ENCODE measurements around the gene PLS3. TPM values are rescaled to one million over a fixed set of nuclear protein-coding genes. Genes with fewer than 3 reads are reported as not detected.
A peak's percentile ranks its signal among the peaks of the same experiment; 100 is the strongest.

Gene PLS3
- total and polyA plus RNA-seq, 2 of the 4 experiments (the other 2 are of a cell fraction), result 158 to 252 TPM

- WGBS, 2 experiments (ENCODE audit: extremely low coverage in 2 of 2, insufficient read length in 1 of 2), result no CpG with 5 or more reads among the region's 1 CpG
- no peak overlapping the region for H3K4ac ChIP-seq (ENCODE audit: low read depth, low read length)
- H2BK5ac ChIP-seq (ENCODE audit: low read depth, low read length, poor library complexity, severe bottlenecking), result no peak overlapping the region
- H2AK9ac ChIP-seq (replicated peaks; ENCODE audit: low read depth, low read length, poor library complexity), result no peak overlapping the region
- H3K23ac ChIP-seq (ENCODE audit: low read depth, low read length), result no peak overlapping the region
- H4K8ac ChIP-seq (ENCODE audit: low read depth in 2 of 2, low read length in 2 of 2), result no peak overlapping the region
- dilution Hi-C loops (cut with HindIII; ENCODE audit: low sequenced_read_pairs, unreplicated experiment) (no loop called here), intact Hi-C loops (cut with micrococcal nuclease) (no loop called here), in situ Hi-C loops (cut with MboI; ENCODE audit: low sequenced_read_pairs) (no loop called here)
- no peaks in the 10 kb centered on the region for H3K79me1 ChIP-seq (ENCODE audit: low read depth in 1 of 2, low read length in 2 of 2)
- peaks cover 3% of the 10 kb centered on the region; the same call in 1 of the 2 replicates for H3K9me1 ChIP-seq (ENCODE audit: insufficient read depth, low read length)
- no TSS peak for BruUV-seq (replicated peaks)
- H3K14ac ChIP-seq (replicated peaks; ENCODE audit: low read depth, low read length), result no peak overlapping the region
- no peak overlapping the region for H3K18ac ChIP-seq (ENCODE audit: low read depth, low read length)
- no peak for ATAC-seq (ENCODE audit: low read depth)
- H3K36me3 ChIP-seq (ENCODE audit: control insufficient read depth, insufficient read depth, low read length), result no peaks in the 10 kb centered on the region
- DNase-seq, result peak; percentile 4
- peaks cover 2% of the 10 kb centered on the region; the same call in 1 of the 2 replicates for H3K27me3 ChIP-seq (ENCODE audit: control insufficient read depth, insufficient read depth, low read length)
- no peak overlapping the region for H2AK5ac ChIP-seq (ENCODE audit: low read depth, low read length)
- no peak overlapping the region for H3K27ac ChIP-seq (ENCODE audit: insufficient read depth, low read length)
- ChIA-PET CTCF (no interaction called here), POLR2A (ENCODE audit: unreplicated experiment) (no interaction called here)
- H4K5ac ChIP-seq (ENCODE audit: low read depth, low read length), result no peak overlapping the region
- H3K9me3 ChIP-seq (ENCODE audit: control insufficient read depth, insufficient read depth, low read length), result no peaks in the 10 kb centered on the region
- TF ChIP-seq RFX5 (IDR thresholded peaks at IDR 0.05; ENCODE audit: low read depth, low read length) (no peak), POLR2A (IDR thresholded peaks at IDR 0.05; ENCODE audit: low read depth, low read length) (no peak), MAFK (IDR thresholded peaks at IDR 0.05; ENCODE audit: low read depth, low read length) (no peak), ELK1 (IDR thresholded peaks at IDR 0.05; ENCODE audit: borderline replicate concordance, low read depth, low read length) (no peak), USF2 (IDR thresholded peaks at IDR 0.05; ENCODE audit: low read depth, low read length) (no peak), FOS (IDR thresholded peaks at IDR 0.05; ENCODE audit: low read depth, low read length) (no peak), MAZ (IDR thresholded peaks at IDR 0.05; ENCODE audit: borderline replicate concordance, low read depth, low read length) (no peak), MXI1 (IDR thresholded peaks at IDR 0.05; ENCODE audit: borderline replicate concordance, low read depth, low read length) (no peak), RAD21 (IDR thresholded peaks at IDR 0.05; ENCODE audit: low read length) (no peak)
- H2BK15ac ChIP-seq (ENCODE audit: low read depth, low read length), result no peak overlapping the region
- H4K20me1 ChIP-seq (ENCODE audit: insufficient read depth, low read length), result no peaks in the 10 kb centered on the region
- peaks cover 3% of the 10 kb centered on the region; the same call in 1 of the 2 replicates for H3K4me1 ChIP-seq (ENCODE audit: control insufficient read depth, insufficient read depth, low read length)
- H2BK120ac ChIP-seq (ENCODE audit: low read depth, low read length), result no peak overlapping the region
- no peak overlapping the region for H3K4me2 ChIP-seq (ENCODE audit: low read depth, low read length)
- no peak overlapping the region for H2AFZ ChIP-seq (replicated peaks; ENCODE audit: low read length, poor library complexity)
- H3K4me3 ChIP-seq (ENCODE audit: insufficient read depth, low read depth, low read length), result no peak overlapping the region
- H4K91ac ChIP-seq (ENCODE audit: insufficient read depth, low read depth, low read length), result no peak overlapping the region
- H2BK20ac ChIP-seq (ENCODE audit: low read depth, low read length), result no peak overlapping the region
- no peak overlapping the region for H3K9ac ChIP-seq (ENCODE audit: low read depth, low read length)
- H3K56ac ChIP-seq (ENCODE audit: extremely low read depth, insufficient read depth, low read length), result no peak overlapping the region
These were observed 25.1 kb upstream of the PLS3 start for GRCh38 chrX:115535844-115536243.

Measured in IMR-90 (cell line).